ENCODE results near the gene ALLC.

DNA sequence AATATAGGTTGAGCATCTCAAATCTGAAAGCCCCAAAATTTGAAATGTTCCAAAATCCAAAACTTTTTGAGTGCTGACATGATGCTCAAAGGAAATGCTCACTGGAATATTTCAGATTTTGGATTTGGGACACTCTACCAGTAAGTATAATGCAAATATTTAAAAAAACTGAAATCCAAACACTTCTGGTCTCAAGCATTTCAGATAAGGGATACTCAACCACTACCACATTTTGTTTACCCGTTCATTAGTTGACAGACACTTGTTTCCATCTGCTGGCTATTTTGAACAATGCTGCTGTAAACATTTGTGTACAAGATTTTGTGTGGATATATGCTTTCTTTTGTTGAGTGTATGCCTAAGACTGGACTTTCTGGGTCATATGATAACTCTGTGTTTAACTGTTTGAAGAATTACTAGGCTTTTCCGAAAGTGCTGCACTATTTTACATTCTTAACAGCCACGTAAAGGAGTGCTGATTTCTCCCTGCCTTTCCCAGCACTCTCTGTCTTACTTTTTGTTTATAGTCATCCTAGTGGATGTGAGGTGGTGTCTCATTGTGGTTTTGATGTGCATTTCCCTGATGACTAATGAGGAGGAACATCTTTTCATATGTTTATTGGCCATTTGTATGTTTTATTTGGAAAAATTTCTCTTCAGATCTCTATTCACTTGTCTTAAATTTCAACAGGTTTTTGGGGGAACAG, 25.9 kb downstream of the ALLC start:
- TF ChIP-seq POLR2AphosphoS5 (IDR thresholded peaks at IDR 0.05) (no peak), POLR2A (IDR thresholded peaks at IDR 0.05) (no peak), CTCF (IDR thresholded peaks at IDR 0.05) (no peak), EP300 (IDR thresholded peaks at IDR 0.05) (no peak)
